NCI-H226 (cell line): ENCODE measurements around the gene LILRB3.
"Not testable (repeated sequence)": the region's sequence is repeated elsewhere in the genome, so short reads cannot be mapped to it uniquely, and the experiment has no call there.

Experiments used
- DNase-seq: peaks from one replicate; pipeline ENCODE4 v3.0.0-alpha.2; 2015

Gene LILRB3

DNA sequence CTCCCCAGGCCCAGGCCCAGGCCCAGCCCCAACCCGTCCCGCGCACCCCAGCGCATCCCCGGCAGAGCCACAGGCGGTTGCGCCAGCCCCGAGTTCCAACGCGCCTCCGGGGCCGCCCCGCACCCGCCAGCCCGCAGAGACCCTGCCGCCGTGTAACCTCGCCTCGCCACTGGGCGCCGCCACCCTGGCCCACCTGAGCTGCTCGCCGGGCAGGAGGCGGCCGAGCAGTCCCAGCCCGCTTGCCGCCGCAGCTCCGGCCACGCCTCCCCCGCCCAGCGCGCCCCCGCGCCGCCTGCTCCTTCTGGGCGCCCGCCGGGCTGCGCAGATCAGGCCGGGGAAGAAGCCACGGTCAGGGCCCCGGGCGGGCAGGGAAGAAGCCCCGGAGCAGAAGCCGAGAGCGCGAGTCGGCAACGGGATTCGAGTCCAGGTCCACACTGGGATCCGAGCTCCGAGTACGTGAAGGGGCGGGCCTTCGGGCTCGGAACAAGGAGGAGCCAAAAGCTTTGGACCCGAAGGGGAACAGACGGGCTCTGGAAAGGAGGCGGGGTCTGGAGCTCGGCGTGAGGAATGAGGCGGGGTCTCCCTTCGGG lies 33.6 kb downstream of the LILRB3 start, which contains the start of gene MBOAT7:
Gene MBOAT7 (minus strand): TSS at position 436 of the 590 bp plus-strand sequence. CDS start 1,072 bp downstream, outside the sequence.
- DNase-seq = no peak

DNA sequence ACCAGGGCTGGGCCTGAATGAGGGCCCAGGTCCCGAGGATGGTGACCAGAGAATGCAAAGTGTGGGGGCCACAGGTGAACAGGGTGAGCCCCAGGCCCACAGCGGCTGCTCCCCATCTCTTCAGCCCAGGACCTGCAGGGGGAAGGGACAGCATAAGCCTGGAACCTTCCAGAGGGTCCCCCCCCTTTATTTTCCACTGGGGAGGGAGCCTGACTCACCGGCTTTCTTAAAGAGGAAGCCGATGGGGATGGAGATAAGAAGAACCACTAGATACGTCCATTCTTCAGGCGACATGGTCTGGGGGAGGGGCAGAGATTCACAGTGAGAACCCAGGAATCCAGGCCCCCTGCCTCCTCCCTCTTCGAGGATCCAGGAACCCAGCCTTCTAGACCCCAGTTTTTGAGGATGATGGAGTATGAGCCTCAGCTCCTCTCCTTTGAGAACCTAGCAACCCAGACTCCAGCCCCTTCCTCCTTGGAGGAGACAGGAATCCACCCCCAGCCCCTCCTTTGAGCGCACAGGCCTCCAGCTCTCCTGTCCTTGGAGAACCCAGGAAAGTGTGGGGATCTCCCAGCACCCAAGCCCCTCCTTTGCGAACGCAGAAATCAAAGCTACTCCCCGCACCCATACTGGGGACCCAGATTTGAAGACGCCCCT lies 34.5 kb downstream of the LILRB3 start:
- peak; percentile 53 for DNase-seq

DNA sequence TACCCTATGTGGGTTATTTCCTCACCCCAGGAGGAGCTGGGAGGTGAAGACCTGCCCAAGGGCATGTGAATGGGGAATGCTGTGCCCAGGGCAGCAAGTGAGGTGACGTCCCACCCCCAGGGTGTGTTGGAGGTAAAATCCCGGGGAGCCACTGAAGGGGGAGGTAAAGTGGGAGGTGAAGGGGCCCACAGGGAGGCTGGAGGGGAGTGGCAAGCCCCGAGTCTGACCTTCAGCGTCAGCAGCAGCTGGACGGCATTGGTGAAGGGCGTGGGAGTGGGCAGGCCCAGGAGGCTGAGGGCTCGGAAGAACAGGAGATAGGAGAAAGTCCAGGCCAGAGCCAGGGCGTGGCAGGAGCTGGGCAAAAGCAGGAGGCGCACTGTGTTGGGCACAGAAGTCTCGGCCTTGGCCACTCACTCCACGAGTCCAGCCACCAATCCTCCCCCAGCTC lies 35.8 kb downstream of the LILRB3 start:
- no peak for DNase-seq

DNA sequence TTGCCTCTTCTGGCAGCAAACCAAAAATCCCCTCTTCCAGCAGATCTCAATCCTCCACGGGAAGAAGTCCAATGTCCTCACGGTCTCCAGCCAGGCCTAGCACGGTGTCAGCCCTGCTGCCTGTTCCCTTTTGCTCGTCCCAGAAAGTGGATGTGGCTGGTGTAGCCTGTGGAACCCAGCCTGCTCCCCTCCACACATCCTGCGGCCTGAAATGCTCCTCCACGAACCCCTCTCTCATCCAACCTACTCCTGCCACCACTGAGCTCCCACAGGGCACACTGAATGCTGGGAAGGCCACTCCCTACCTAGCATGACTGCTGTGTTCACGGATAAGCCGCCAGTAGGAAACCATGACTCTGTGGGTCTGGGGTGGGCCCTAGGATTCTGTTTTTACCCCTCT lies 36.5 kb downstream of the LILRB3 start:
- no peak for DNase-seq

GRCh38 chr19:54183431-54183830 lies 39.4 kb downstream of the LILRB3 start:
- no peak for DNase-seq

- not testable (repeated sequence) for DNase-seq
These were observed 40.9 kb downstream of the LILRB3 start for GRCh38 chr19:54181894-54182293.

DNA sequence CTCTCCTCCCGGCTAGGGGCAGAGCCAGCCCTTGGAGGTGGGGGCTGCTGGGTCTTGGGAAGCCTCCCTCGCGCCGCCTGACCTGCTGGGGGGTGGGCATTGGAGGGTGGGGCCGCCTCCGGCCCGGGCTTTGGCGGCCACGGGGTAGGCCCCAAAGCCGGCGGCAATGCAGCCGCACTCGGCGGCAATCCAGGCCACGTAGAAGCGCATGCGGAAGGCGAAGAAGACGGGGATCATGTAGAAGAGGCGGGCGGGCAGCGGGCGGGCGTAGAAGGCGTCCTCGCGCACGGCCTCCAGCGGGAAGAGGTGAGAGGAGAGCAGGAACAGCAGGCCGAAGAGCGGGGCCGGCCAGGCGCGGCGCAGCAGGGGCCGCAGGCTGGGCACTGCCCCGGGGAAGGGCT lies 42.1 kb downstream of the LILRB3 start:
- DNase-seq = no peak

DNA sequence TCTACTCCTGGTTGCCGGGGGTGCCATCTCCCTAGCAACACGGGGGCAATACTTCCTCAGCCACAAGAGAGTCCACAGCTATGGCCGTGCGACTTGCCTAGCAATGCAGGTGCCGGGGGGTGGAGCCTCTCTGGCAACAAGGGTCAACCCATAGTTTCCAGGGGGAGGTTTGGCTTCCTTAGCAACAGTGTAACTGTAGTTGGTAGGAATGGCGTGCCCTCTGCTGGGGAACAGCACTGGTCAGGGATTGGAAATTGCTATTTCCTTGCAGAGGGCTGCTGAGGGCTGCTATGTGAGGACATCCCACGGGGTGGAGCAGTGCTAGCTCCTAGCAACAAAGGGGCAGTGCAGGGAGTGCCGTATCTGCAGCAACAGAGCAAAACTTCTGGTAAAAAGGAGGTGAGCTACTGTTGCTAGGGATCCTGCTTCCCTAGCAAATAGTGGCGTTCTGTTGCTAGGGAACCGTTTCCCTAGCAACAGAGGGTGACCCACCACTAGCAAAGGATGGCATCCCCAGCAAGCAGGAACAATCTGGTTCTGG lies 42.8 kb downstream of the LILRB3 start:
- DNase-seq = peak; percentile 69

DNA sequence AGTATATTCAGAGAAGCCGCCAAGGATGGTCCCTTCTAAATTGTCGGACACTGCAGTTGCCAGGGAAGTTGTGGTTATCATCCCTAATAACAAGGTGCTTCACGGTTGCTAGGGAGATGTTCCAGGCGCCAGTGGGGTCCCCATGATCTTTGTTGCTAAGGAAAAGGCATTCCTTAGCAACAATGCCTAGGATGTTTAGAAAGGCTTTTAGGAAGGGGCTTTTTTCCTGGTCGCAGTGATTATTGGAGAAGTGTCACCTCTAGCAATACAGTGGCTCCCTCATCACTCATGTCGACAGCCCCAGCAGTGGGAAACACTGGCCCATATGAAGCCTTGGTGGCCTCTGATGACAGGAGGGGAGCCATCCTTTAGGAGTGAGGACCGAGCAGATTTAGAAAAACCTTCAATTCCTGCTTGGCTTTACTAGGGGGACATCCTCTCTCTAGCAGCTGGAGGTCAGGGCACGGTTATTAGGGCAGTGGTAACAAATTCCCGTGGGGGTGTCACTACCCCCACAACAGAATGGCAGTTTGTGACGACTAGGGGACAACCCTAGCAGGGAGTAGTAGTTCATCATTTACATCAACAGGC lies 43.5 kb downstream of the LILRB3 start:
- no peak for DNase-seq

DNA sequence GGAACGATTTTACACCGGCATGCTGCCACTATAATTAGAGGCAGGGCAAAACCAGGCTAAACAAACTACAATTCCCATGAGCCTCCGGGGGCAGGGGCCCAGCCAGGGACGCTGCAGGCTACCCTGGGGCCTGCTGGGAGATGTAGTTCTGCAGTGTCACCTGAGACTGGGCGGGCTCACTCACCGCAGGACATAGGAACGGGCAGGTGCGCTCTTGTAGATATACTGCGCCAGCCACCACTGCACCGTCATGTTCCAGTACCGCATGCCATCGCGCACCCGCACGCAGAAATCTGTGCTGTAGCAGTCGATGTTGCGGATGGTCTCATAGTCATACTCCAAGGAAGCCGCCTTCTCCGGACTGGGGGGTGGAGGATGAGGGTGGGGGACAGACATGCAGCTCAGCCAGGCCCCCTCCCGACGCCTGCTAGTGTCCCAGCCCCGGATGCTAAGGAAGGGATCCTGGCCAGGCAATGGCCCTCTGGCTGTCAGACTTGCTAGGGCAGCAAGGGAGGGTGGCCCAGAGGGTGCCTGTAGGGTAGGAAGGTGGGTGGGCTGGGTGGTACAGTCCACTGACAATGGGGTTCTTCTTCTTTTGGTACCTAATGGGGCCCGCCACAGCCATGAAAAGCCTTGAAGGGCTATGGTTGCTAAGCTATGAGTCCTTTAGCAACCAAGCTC lies 44.1 kb downstream of the LILRB3 start:
- no peak for DNase-seq

GRCh38 chr19:54173951-54174834 lies 48.6 kb downstream of the LILRB3 start:
- no peak for DNase-seq

GRCh38 chr19:54173359-54173699 lies 49.5 kb downstream of the LILRB3 start:
- DNase-seq = no peak

DNA sequence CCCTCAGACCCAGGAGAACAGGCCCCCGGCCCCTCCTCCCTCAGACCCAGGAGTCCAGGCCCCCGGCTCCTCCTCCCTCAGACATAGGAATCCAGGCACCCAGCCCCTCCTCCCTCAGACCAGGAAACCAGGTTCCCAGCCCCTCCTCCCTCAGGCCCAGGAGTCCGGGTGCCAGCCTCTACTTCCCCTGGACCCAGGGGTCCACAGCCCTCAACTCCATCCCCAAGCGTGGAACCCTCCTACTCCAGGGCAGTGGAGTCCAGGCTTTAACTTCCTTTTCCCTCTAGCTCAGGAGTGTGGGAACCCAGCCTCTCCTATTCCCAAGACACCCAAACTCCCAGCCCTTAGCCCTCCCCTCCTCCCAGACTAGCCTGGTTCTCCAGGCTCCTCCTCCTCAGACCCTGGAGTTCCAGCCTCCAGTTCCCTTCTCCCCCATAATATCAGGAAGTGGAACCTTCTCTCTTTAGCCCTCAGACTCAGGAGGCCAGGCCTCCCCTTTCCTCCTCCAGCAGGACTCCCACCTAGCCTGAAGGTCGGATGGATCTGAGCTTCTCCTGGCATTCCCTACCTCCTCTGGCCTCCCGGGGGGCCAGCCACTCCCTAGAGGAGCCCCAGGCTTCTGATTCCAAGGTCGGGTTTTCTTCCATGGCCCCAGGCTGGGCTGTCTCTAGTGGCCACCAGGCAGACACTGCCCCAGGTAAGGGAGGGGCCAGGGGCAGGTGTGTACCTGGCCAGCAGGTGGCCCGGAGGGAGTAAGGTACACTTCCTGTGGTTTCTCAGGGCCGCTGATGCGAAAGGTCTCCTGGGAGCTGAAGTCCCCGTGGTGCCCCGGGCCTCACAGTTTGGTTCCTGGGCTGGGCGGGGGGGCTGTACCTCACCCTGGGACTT lies 50.1 kb downstream of the LILRB3 start, which contains the start of gene TMC4:
Gene TMC4 (minus strand): TSS at position 690 of the 888 bp plus-strand sequence. CDS start 43 bp downstream, at position 647.
- peak; percentile 65 for DNase-seq

- not testable (repeated sequence) for DNase-seq
These were observed 50.9 kb downstream of the LILRB3 start for GRCh38 chr19:54171736-54172431.

GRCh38 chr19:54169149-54169740 lies 53.6 kb downstream of the LILRB3 start:
- DNase-seq = no peak

GRCh38 chr19:54168174-54168917 lies 54.5 kb downstream of the LILRB3 start:
- DNase-seq = peak; percentile 75
